ENCODE data around the gene HIPK3.

The HIPK3 gene

GRCh38 chr11:33399421-33399820 lies 142.2 kb downstream of the HIPK3 start:
- DNase-seq: no peak

- DNase-seq: no peak
Measured at GRCh38 chr11:33402066-33402465, 144.9 kb downstream of the HIPK3 start.

- no peak for DNase-seq
Measured at GRCh38 chr11:33403344-33403743, 146.2 kb downstream of the HIPK3 start.

GRCh38 chr11:33405834-33406602 lies 148.8 kb downstream of the HIPK3 start:
- no peak for DNase-seq
